Activated CD4-positive, alpha-beta T cell treated with anti-CD3 and anti-CD28 coated beads, Interleukin-2, amount 10 ng/mL, durations not matched to agents 24 days and 14 days (primary cell): ENCODE data around the gene CHAD. TPM values are rescaled to one million over a fixed set of nuclear protein-coding genes. Genes with fewer than 3 reads are reported as not detected.

Experiments used
- DNase-seq: peaks from one replicate; pipeline ENCODE4 v3.0.0; 2022
- H3K27ac Mint-ChIP-seq: one replicate; pipeline ENCODE4 v1.8.0; 2022; ENCODE audit warnings: mild to moderate bottlenecking, mixed read lengths
- H3K27me3 Mint-ChIP-seq: one replicate; pipeline ENCODE4 v1.8.0; 2022; ENCODE audit warnings: mixed read lengths
- H3K36me3 Mint-ChIP-seq: one replicate; pipeline ENCODE4 v1.8.0; 2022; ENCODE audit warnings: low read depth, mild to moderate bottlenecking, mixed read lengths
- H3K4me1 Mint-ChIP-seq: one replicate; pipeline ENCODE4 v1.8.0; 2021; ENCODE audit warnings: mixed read lengths
- H3K4me3 Mint-ChIP-seq: one replicate; pipeline ENCODE4 v1.8.0; 2022; ENCODE audit warnings: mild to moderate bottlenecking, moderate library complexity, mixed read lengths
- H3K9me3 Mint-ChIP-seq: one replicate; pipeline ENCODE4 v1.8.0; 2021; ENCODE audit warnings: mixed read lengths
- intact Hi-C: fragments of 100-400 bp; cut with micrococcal nuclease; formaldehyde crosslinking; loops from one replicate; pipeline ENCODE4 v1.15.1; 2023
- total RNA-seq: library from RNA; stranded (reverse); gene quantifications from 2 replicates; pipeline ENCODE4 v1.2.3, GENCODE V29; 2022

The CHAD gene
- total RNA-seq, 1 donor from 2014 or later = not detected

DNA sequence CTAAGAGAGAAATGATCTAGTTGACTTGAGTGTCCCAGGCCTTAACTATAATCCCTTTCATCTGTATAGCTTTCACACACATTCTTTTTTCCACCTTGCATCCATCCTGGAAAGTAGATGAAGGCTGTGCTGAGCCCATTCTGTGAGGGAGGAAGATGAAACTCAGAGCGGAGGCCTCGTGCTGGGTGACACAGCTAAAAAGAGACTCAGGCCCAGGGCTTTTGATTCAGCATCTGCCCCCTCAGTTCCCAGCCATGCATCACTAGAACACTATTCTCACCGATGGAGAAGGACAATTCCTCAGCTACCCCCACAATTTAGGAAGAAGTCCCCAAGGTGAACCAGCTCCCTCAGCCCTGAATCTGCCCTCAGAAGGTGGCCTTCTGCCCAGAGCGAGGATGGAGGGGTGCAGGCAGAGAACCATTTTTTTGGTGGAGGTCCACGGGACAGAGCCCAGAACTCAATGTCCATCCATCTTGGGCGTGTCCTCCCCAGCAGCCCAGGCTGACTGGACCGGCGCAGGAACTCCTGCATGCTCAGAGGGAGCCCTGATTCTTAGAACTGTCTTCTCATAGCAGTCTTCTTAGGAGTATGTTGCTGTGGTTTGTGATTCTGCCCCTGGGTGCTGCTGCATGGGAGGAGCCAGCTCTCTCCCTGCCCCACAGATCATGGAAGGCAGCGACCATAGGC is 33.8 kb upstream of the CHAD start:
- no peak for DNase-seq
- intact Hi-C loops = no loop called here
- Mint-ChIP-seq H3K27ac (no peak overlapping the region), H3K27me3 (peaks cover 6% of the 10 kb centered on the region), H3K4me3 (no peak overlapping the region), H3K9me3 (no peaks in the 10 kb centered on the region), H3K4me1 (peaks cover 21% of the 10 kb centered on the region), H3K36me3 (no peaks in the 10 kb centered on the region)

DNA sequence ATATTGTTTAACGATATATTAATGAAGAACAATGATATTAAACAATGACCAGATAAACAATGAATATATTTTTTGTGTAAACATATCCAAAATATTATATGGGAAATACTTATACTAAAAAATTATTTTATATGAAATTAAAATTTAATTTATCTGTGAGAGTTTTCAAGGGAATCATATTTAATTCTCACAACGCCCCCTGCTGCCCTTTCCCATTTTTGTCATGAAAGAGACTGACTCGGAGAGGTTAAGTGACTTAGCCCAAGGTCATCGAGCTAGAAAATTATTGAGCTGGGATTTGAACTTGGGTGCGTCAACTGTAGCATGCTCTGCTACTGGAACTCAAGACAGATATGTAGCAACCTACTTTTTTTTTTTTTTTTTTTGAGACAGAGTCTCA is 32.4 kb upstream of the CHAD start:
- Mint-ChIP-seq H3K27me3 (peaks cover 6% of the 10 kb centered on the region), H3K9me3 (no peaks in the 10 kb centered on the region), H3K4me1 (peaks cover 21% of the 10 kb centered on the region), H3K36me3 (no peaks in the 10 kb centered on the region), H3K27ac (no peak overlapping the region), H3K4me3 (no peak overlapping the region)
- DNase-seq = peak; percentile 75
- intact Hi-C loops = no loop called here

DNA sequence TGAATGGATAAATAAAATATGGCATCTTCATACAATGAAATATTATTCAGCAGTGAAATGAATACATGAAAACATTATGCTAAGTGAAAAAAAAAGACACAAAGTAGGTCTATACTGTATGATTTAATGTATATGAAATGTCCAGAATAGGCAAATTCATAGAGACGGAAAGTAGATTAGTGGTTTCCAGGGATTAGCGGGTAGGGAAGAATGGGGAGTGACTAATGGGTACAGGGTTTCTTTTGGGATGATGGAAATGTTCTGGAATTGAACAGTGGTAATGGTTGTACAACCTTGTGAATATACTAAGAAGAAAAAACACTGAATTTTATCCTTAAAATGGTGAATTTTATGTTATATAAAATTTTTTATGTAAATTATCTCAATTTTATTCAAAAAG is 31.0 kb upstream of the CHAD start:
- H3K27ac Mint-ChIP-seq = no peak overlapping the region
- H3K9me3 Mint-ChIP-seq = no peaks in the 10 kb centered on the region
- no peak for DNase-seq
- peaks cover 12% of the 10 kb centered on the region for H3K27me3 Mint-ChIP-seq
- peaks cover 10% of the 10 kb centered on the region for H3K4me1 Mint-ChIP-seq
- H3K36me3 Mint-ChIP-seq = no peaks in the 10 kb centered on the region
- intact Hi-C loops = no loop called here
- H3K4me3 Mint-ChIP-seq = no peak overlapping the region

DNA sequence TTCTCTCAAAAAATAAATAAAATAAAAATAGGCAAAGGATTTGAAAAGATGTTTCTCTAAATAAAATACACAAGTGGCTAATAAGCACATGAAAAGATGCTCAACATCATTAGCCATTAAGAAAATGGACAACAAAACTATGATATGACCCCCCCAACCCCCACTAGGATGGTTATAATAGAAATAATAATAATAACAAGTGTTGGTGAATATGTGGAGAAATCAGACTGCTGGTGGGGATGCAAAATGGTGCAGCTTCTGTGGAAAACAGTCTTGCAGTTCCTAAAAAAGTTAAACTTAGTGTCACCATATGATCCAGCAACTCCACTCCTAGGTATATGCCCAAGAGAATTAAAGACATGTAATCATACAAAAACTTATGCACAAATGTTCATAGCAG is 30.6 kb upstream of the CHAD start:
- Mint-ChIP-seq H3K27me3 (peaks cover 12% of the 10 kb centered on the region), H3K4me1 (peaks cover 6% of the 10 kb centered on the region), H3K4me3 (no peak overlapping the region), H3K36me3 (no peaks in the 10 kb centered on the region), H3K9me3 (no peaks in the 10 kb centered on the region), H3K27ac (no peak overlapping the region)
- DNase-seq = no peak
- intact Hi-C loops = no loop called here

DNA sequence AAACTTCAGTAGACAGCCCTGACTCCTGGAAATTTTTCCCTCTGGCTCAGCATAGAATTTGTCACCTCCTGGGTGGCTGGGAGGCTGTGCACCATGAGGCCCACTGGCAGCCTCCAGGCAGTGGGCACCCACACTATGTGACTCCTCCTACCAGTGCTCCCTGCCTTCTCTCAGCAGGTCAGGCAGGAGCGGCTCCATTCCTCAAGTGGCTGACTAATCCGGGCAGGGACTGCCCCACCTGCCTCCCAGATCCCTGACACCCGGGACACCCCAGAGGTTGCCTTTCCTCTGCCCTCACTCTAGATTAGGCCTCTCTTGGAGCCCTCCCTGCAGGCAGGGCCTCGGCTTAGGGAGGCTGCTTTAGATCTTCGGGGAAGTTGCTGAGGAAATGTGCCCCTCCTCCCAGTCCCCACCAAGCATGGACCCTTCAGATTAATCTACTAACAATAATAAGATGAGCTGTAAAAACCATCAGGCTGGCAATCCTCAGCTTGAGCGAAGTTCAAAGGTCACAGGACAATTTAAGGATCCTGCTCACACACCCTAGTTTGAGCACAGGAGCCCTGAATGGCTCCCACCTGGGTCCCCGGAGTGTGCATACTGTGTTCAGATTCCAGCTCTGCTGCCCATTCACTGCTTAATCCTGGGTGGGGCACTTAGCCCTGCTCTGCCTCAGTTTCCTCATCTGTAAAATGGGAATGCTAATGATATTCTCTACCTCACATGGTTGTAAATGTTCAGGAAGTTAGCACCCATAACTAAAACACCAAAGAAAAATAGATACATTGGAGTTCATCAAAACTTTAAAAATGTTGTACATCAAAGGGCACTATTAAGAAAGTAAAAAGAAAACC is 29.6 kb upstream of the CHAD start:
- intact Hi-C loops = no loop called here

DNA sequence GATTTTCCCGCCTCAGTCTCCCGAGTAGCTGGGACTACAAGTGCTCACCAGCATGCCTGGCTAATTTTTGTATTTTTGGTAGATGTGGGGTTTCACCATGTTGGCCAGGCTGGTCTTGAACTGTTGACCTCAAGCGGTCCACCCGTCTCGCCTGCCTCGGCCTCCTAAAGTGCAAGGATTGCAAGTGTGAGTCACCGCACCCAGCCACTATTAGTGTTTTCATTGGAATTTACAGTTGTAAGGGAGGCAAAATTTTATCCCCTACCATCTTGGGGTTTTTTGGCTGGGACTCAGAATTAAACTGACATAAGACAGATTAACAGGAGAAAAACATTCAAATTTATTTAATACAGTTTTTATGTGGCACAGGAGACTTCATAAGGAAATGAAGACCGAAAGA is 27.2 kb upstream of the CHAD start:
- Mint-ChIP-seq H3K36me3 (no peaks in the 10 kb centered on the region), H3K27me3 (peaks cover 13% of the 10 kb centered on the region), H3K4me1 (no peaks in the 10 kb centered on the region), H3K27ac (no peak overlapping the region), H3K9me3 (no peaks in the 10 kb centered on the region), H3K4me3 (no peak overlapping the region)
- no peak for DNase-seq
- intact Hi-C loops = no loop called here

More for the DNA sequence above, 29.6 kb upstream of the CHAD start:
- Mint-ChIP-seq H3K27ac (no peak overlapping the region), H3K4me3 (no peak overlapping the region), H3K4me1 (no peaks in the 10 kb centered on the region), H3K27me3 (peaks cover 15% of the 10 kb centered on the region), H3K9me3 (no peaks in the 10 kb centered on the region), H3K36me3 (no peaks in the 10 kb centered on the region)
- DNase-seq = no peak

DNA sequence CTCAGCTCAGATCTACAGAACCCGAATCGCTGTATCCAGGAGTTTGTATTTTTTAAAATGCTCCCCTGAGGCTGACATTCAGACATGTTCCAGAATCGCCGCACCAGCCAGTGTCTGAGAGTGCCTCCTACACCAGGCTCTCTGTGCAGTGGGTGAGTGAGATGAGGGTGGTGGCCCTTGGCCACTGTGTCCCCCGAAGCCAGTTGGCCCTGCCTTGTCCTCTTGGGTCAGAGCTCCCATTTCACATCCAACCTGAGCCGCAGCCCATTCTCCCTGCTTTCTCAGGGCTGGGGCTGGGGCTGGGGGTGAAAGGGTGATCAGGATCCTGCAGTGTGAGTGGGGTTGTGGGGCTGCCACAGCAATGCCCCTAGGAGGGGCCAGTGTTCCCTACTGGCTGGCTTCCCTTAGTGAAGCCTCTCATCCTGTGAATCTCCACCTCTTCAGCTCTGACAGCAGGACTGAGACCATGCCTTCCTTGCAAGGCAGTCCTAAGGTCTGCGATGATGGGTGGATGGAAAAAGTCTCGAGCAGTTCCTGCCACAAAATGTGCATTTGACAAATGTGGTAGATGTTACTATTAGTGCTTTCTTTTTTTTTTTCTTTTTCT is 26.6 kb upstream of the CHAD start:
- H3K4me3 Mint-ChIP-seq = no peak overlapping the region
- H3K36me3 Mint-ChIP-seq = no peaks in the 10 kb centered on the region
- H3K27me3 Mint-ChIP-seq = peaks cover 13% of the 10 kb centered on the region
- no peaks in the 10 kb centered on the region for H3K9me3 Mint-ChIP-seq
- intact Hi-C loops = no loop called here
- H3K4me1 Mint-ChIP-seq = no peaks in the 10 kb centered on the region
- H3K27ac Mint-ChIP-seq = peak overlapping the region; percentile 37
- DNase-seq = no peak

DNA sequence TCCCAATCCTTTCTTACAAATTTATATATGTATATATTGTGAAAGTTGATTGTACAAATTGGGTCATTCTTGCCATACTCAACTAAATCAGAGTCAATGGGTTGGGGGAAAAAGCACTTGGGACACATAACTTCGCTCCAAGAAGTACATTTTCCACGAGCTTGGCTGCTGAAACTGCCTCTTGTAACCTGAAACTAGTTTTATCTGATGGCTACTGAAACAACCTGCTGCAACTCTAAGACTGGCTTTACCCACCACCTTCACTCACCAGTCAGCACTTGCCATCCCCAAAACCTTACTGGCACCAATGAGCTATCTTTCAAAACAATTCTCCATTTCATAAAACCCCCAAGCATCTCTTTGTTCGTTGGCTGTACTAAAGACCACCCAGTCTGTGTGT is 25.1 kb upstream of the CHAD start:
- H3K9me3 Mint-ChIP-seq = no peaks in the 10 kb centered on the region
- H3K36me3 Mint-ChIP-seq = no peaks in the 10 kb centered on the region
- intact Hi-C loops = no loop called here
- H3K4me3 Mint-ChIP-seq = no peak overlapping the region
- H3K4me1 Mint-ChIP-seq = no peaks in the 10 kb centered on the region
- DNase-seq = no peak
- H3K27me3 Mint-ChIP-seq = peaks cover 12% of the 10 kb centered on the region
- H3K27ac Mint-ChIP-seq = no peak overlapping the region

DNA sequence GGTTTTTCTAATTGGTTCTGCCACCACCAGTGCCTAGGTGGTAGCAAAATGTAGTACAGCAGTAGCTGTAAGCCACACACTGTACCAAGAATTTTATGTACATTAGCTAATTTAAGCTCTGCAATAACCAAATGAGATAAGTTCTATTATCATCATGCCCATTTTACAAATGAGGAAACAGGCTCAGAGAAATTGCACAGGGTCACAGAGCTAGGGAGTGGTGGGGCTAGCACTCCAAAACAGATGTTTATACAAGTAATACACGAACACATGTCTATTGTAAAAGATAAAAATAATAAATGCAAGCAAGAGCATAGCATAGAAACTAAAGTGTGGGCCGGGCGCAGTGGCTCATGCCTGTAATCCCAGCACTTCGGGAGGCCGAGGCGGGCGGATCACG is 23.5 kb upstream of the CHAD start:
- H3K4me1 Mint-ChIP-seq = no peaks in the 10 kb centered on the region
- no peak for DNase-seq
- no peak overlapping the region for H3K27ac Mint-ChIP-seq
- H3K4me3 Mint-ChIP-seq = no peak overlapping the region
- intact Hi-C loops = no loop called here
- H3K36me3 Mint-ChIP-seq = no peaks in the 10 kb centered on the region
- H3K27me3 Mint-ChIP-seq = peaks cover 9% of the 10 kb centered on the region
- no peaks in the 10 kb centered on the region for H3K9me3 Mint-ChIP-seq

DNA sequence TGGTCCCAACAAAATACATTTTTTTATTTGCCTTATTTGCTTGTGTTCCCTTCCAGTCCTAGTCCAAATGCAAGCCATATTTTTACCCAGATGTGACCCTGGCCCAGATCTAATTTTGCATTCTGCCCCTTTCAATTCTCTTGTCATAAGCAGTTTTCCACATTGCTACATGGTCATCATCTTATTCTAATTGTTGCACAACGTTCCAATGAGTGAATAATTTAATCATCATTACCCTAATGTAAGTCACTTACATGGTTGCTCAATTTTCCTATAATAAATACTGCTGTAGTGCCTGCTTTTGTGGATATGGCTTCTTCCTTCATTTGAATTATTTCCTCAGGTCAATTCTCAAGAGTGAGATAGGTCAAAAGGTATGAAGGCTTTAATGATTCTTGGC is 22.8 kb upstream of the CHAD start:
- no peaks in the 10 kb centered on the region for H3K4me1 Mint-ChIP-seq
- no peaks in the 10 kb centered on the region for H3K9me3 Mint-ChIP-seq
- no peaks in the 10 kb centered on the region for H3K36me3 Mint-ChIP-seq
- peaks cover 9% of the 10 kb centered on the region for H3K27me3 Mint-ChIP-seq
- intact Hi-C loops = no loop called here
- no peak overlapping the region for H3K27ac Mint-ChIP-seq
- no peak overlapping the region for H3K4me3 Mint-ChIP-seq
- no peak for DNase-seq

DNA sequence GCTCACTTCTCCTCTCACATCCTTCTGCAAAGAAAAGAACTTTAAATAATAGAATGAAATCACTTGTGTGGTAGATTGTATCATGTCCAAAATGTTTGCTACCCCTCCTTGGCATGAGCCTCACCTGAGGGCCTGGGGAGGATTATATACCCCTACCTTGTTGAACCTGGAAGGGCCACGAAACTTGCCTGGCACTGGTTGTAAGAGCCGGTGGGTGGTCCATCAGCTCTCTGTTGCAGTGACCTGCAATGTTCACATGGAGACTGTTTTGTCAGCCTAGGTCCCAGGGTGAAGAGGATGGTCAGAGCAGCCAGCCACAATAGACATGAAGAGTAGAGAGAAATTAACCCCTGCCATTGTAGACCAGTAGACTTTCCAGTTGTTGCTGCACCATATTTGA is 20.2 kb upstream of the CHAD start:
- DNase-seq = no peak
- no peaks in the 10 kb centered on the region for H3K4me1 Mint-ChIP-seq
- no peak overlapping the region for H3K4me3 Mint-ChIP-seq
- peaks cover 12% of the 10 kb centered on the region for H3K36me3 Mint-ChIP-seq
- intact Hi-C loops = no loop called here
- peaks cover 1% of the 10 kb centered on the region for H3K27me3 Mint-ChIP-seq
- no peak overlapping the region for H3K27ac Mint-ChIP-seq
- no peaks in the 10 kb centered on the region for H3K9me3 Mint-ChIP-seq

DNA sequence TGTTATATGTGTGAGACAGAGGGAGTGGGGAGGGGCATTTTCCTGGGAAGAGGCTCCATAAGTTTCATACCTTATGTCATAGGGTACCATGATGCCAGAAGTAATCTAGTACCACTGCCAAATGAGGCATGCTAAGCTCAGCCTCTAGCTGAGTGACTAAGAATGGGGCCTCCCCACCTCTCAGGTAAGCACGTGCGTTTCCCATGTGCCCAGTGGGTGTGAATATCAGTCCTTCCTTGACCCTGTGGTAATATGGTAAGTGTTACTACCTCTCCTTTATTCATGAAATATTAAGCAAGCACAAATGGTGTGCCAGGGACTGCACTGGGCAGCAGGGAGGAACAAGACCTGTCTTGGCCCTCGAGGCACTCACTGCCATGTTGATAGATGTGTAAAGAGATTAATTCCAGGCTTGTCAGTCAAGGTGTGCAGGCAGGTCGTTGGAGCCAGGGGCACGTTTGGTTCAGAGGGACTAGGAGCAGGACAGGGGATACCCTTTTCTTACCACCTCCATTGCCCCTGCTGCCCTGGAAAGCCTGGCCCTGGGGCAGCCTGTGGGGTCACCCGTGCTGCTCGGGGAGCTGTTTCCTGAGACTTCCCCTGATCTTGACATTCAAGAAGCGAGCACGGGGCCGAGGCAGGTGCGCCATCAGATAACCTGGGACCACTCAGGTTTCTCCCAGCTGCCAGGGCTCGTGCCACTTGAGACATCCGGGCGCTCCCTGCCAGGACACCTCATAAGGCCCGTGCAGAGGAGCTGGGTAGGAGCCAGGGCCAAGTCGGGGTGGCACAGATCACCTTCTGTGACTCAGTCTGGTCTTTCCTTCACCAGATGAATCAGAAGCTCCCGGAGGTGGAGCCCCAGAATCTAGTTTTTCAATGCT is 18.8 kb upstream of the CHAD start:
- intact Hi-C loops = no loop called here
- H3K36me3 Mint-ChIP-seq = peaks cover 23% of the 10 kb centered on the region
- H3K9me3 Mint-ChIP-seq = no peaks in the 10 kb centered on the region
- no peak overlapping the region for H3K4me3 Mint-ChIP-seq
- no peaks in the 10 kb centered on the region for H3K4me1 Mint-ChIP-seq
- no peaks in the 10 kb centered on the region for H3K27me3 Mint-ChIP-seq
- no peak overlapping the region for H3K27ac Mint-ChIP-seq
- no peak for DNase-seq

DNA sequence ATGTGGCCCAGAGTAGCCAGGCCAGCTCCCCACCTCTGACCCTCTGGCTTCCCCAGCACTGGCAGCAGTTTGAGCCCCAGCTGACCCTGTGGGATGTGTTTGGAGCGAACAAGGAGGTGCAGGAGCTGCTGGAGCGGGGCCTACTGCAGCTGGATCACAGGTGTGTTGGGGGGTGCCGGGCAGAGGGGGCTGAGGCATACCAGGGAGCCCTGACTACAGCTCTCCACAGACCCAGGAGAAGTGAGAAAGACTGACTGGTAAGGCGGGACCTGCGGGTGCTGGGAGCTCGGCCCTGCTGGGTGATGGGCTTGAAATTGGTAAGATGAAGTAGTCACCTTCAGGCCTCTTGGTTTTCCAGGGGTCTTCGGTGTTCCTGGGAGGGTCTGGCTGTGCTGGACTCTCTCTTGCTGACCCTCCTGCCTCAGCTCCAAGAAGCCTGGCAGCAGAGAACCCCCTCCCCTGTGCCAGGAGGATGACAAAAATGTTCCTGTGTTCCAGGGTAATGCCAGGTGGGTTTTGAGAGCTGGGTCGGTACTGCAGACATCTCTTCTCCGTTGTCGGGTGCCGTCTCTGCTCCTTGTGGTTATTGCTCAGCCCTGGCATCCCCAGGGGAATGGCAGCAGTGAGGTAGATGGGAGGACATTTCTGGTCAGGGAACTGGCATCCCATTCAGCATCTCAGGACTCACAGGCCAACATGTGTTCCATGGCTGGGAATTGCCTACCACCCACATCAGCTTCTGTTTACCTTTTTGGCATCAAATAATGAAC is 15.9 kb upstream of the CHAD start:
- H3K9me3 Mint-ChIP-seq = no peaks in the 10 kb centered on the region
- peaks cover 6% of the 10 kb centered on the region for H3K4me1 Mint-ChIP-seq
- no peaks in the 10 kb centered on the region for H3K27me3 Mint-ChIP-seq
- peaks cover 26% of the 10 kb centered on the region for H3K36me3 Mint-ChIP-seq
- intact Hi-C loops = loop anchor here (5.0 kb wide), 1 partner anchor 213 kb away; no protein-coding TSS in a partner anchor
- no peak overlapping the region for H3K27ac Mint-ChIP-seq
- H3K4me3 Mint-ChIP-seq = no peak overlapping the region
- no peak for DNase-seq
